ENCODE measurements around the gene CDK17.
"Not testable (repeated sequence)": the region's sequence is repeated elsewhere in the genome, so short reads cannot be mapped to it uniquely, and the experiment has no call there.

The CDK17 gene

GRCh38 chr12:96368233-96368632 lies 32.0 kb downstream of the CDK17 start:
- peaks cover 16 to 23% of the 10 kb centered on the region in 2 donors for H3K36me3 Mint-ChIP-seq
- no peak overlapping the region for H3K27ac Mint-ChIP-seq
- H3K4me1 Mint-ChIP-seq, result peaks cover 29 to 60% of the 10 kb centered on the region in 2 donors
- no peaks in the 10 kb centered on the region for H3K9me3 Mint-ChIP-seq
- no peak for DNase-seq
- no peaks in the 10 kb centered on the region for H3K27me3 Mint-ChIP-seq
- no peak for ATAC-seq (replicated peaks)
- H3K4me3 Mint-ChIP-seq, result no peak overlapping the region

GRCh38 chr12:96366381-96366654 lies 33.9 kb downstream of the CDK17 start:
- DNase-seq, result no peak
- H3K4me3 Mint-ChIP-seq, result no peak overlapping the region
- no peak for ATAC-seq (replicated peaks)
- no peaks in the 10 kb centered on the region for H3K9me3 Mint-ChIP-seq
- H3K4me1 Mint-ChIP-seq, result peaks cover 25 to 60% of the 10 kb centered on the region in 2 donors
- peaks cover 12 to 17% of the 10 kb centered on the region in 2 donors for H3K36me3 Mint-ChIP-seq
- no peaks in the 10 kb centered on the region for H3K27me3 Mint-ChIP-seq
- no peak overlapping the region for H3K27ac Mint-ChIP-seq

GRCh38 chr12:96365604-96366380 lies 34.4 kb downstream of the CDK17 start:
- Mint-ChIP-seq H3K27ac (no peak overlapping the region), H3K27me3 (no peaks in the 10 kb centered on the region), H3K4me3 (no peak overlapping the region), H3K4me1 (peaks cover 28 to 61% of the 10 kb centered on the region in 2 donors), H3K36me3 (peaks cover 9 to 13% of the 10 kb centered on the region in 2 donors), H3K9me3 (no peaks in the 10 kb centered on the region)
- ATAC-seq (replicated peaks), result no peak
- no peak for DNase-seq

GRCh38 chr12:96364092-96364700 lies 36.0 kb downstream of the CDK17 start:
- no peaks in the 10 kb centered on the region for H3K27me3 Mint-ChIP-seq
- peaks cover 29 to 64% of the 10 kb centered on the region in 2 donors for H3K4me1 Mint-ChIP-seq
- no peak overlapping the region for H3K4me3 Mint-ChIP-seq
- peaks cover 7 to 11% of the 10 kb centered on the region in 2 donors for H3K36me3 Mint-ChIP-seq
- H3K9me3 Mint-ChIP-seq, result peaks cover 0 to 3% of the 10 kb centered on the region in 2 donors
- peak overlapping the region; percentile 15 for H3K27ac Mint-ChIP-seq
- no peak for DNase-seq
- no peak for ATAC-seq (replicated peaks)

GRCh38 chr12:96361074-96361473 lies 39.2 kb downstream of the CDK17 start:
- no peak overlapping the region for H3K27ac Mint-ChIP-seq
- peaks cover 0 to 3% of the 10 kb centered on the region in 2 donors for H3K9me3 Mint-ChIP-seq
- ATAC-seq (replicated peaks) (no peak), DNase-seq (no peak)
- H3K4me1 Mint-ChIP-seq, result peaks cover 22 to 49% of the 10 kb centered on the region in 2 donors
- H3K4me3 Mint-ChIP-seq, result no peak overlapping the region
- H3K36me3 Mint-ChIP-seq, result peaks cover 7 to 11% of the 10 kb centered on the region in 2 donors
- H3K27me3 Mint-ChIP-seq, result no peaks in the 10 kb centered on the region

- H3K4me1 Mint-ChIP-seq, result peaks cover 21 to 51% of the 10 kb centered on the region in 2 donors
- no peaks in the 10 kb centered on the region for H3K27me3 Mint-ChIP-seq
- peaks cover 7 to 11% of the 10 kb centered on the region in 2 donors for H3K36me3 Mint-ChIP-seq
- DNase-seq (no peak), ATAC-seq (replicated peaks) (no peak)
- H3K9me3 Mint-ChIP-seq, result peaks cover 0 to 3% of the 10 kb centered on the region in 2 donors
- no peak overlapping the region for H3K4me3 Mint-ChIP-seq
- H3K27ac Mint-ChIP-seq, result no peak overlapping the region
Observed at GRCh38 chr12:96360550-96360949, 39.7 kb downstream of the CDK17 start.

- Mint-ChIP-seq H3K9me3 (peaks cover 0 to 3% of the 10 kb centered on the region in 2 donors), H3K4me3 (no peak overlapping the region), H3K27me3 (no peaks in the 10 kb centered on the region), H3K4me1 (peaks cover 27 to 60% of the 10 kb centered on the region in 2 donors), H3K36me3 (peaks cover 3 to 8% of the 10 kb centered on the region in 2 donors), H3K27ac (no peak overlapping the region)
- no peak for DNase-seq
- ATAC-seq (replicated peaks), result no peak
Observed at GRCh38 chr12:96359328-96359727, 40.9 kb downstream of the CDK17 start.

GRCh38 chr12:96356831-96357230 lies 43.4 kb downstream of the CDK17 start:
- no peak for DNase-seq
- no peaks in the 10 kb centered on the region for H3K27me3 Mint-ChIP-seq
- H3K9me3 Mint-ChIP-seq, result peaks cover 0 to 3% of the 10 kb centered on the region in 2 donors
- no peak overlapping the region for H3K27ac Mint-ChIP-seq
- H3K4me3 Mint-ChIP-seq, result no peak overlapping the region
- H3K36me3 Mint-ChIP-seq, result peaks cover 2 to 6% of the 10 kb centered on the region in 2 donors
- peaks cover 38 to 54% of the 10 kb centered on the region in 2 donors for H3K4me1 Mint-ChIP-seq
- ATAC-seq (replicated peaks), result peak; percentile 64 to 80

- Mint-ChIP-seq H3K27me3 (no peaks in the 10 kb centered on the region), H3K4me1 (peaks cover 34 to 58% of the 10 kb centered on the region in 2 donors), H3K4me3 (no peak overlapping the region), H3K27ac (peak overlapping the region; percentile 4), H3K9me3 (peaks cover 0 to 2% of the 10 kb centered on the region in 2 donors), H3K36me3 (peaks cover 0 to 5% of the 10 kb centered on the region in 2 donors)
- DNase-seq (no peak), ATAC-seq (replicated peaks) (no peak)
Observed at GRCh38 chr12:96354844-96355534, 45.2 kb downstream of the CDK17 start.

GRCh38 chr12:96354326-96354725 lies 45.9 kb downstream of the CDK17 start:
- no peak for DNase-seq
- no peak overlapping the region for H3K4me3 Mint-ChIP-seq
- no peaks in the 10 kb centered on the region for H3K27me3 Mint-ChIP-seq
- H3K36me3 Mint-ChIP-seq, result peaks cover 0 to 3% of the 10 kb centered on the region in 2 donors
- H3K9me3 Mint-ChIP-seq, result no peaks in the 10 kb centered on the region
- peaks cover 32 to 55% of the 10 kb centered on the region in 2 donors for H3K4me1 Mint-ChIP-seq
- peak overlapping the region; percentile 56 for H3K27ac Mint-ChIP-seq
- ATAC-seq (replicated peaks), result no peak

GRCh38 chr12:96352161-96352835 lies 47.9 kb downstream of the CDK17 start:
- DNase-seq, result no peak
- H3K36me3 Mint-ChIP-seq, result peaks cover 0 to 4% of the 10 kb centered on the region in 2 donors
- H3K9me3 Mint-ChIP-seq, result no peaks in the 10 kb centered on the region
- H3K4me1 Mint-ChIP-seq, result peaks cover 40 to 70% of the 10 kb centered on the region in 2 donors
- H3K27ac Mint-ChIP-seq, result peak overlapping the region; percentile 86
- no peaks in the 10 kb centered on the region for H3K27me3 Mint-ChIP-seq
- peak overlapping the region in 1 of 2 donors; percentile 4 for H3K4me3 Mint-ChIP-seq
- peak; percentile 28 to 37 for ATAC-seq (replicated peaks)

- no peaks in the 10 kb centered on the region for H3K9me3 Mint-ChIP-seq
- no peak overlapping the region for H3K4me3 Mint-ChIP-seq
- ATAC-seq (replicated peaks) (peak; percentile 77 to 80), DNase-seq (no peak)
- no peaks in the 10 kb centered on the region for H3K27me3 Mint-ChIP-seq
- H3K27ac Mint-ChIP-seq, result no peak overlapping the region
- H3K4me1 Mint-ChIP-seq, result peaks cover 44 to 75% of the 10 kb centered on the region in 2 donors
- H3K36me3 Mint-ChIP-seq, result peaks cover 1 to 4% of the 10 kb centered on the region in 2 donors
Observed at GRCh38 chr12:96350982-96351381, 49.3 kb downstream of the CDK17 start.

- ATAC-seq (replicated peaks) (no peak), DNase-seq (no peak)
- Mint-ChIP-seq H3K27me3 (no peaks in the 10 kb centered on the region), H3K9me3 (peaks cover 8 to 14% of the 10 kb centered on the region in 2 donors), H3K4me3 (peak overlapping the region; percentile 64), H3K36me3 (peaks cover 29 to 30% of the 10 kb centered on the region in 2 donors), H3K27ac (peak overlapping the region; percentile 83), H3K4me1 (peaks cover 35 to 59% of the 10 kb centered on the region in 2 donors)
Observed at GRCh38 chr12:96347130-96347699, 53.0 kb downstream of the CDK17 start.

- peaks cover 29 to 30% of the 10 kb centered on the region in 2 donors for H3K36me3 Mint-ChIP-seq
- peak overlapping the region; percentile 84 for H3K27ac Mint-ChIP-seq
- H3K4me1 Mint-ChIP-seq, result peaks cover 30 to 54% of the 10 kb centered on the region in 2 donors
- H3K27me3 Mint-ChIP-seq; ATAC-seq (replicated peaks); DNase-seq: not testable (repeated sequence)
- peaks cover 8 to 14% of the 10 kb centered on the region in 2 donors for H3K9me3 Mint-ChIP-seq
- peak overlapping the region; percentile 64 for H3K4me3 Mint-ChIP-seq
Observed at GRCh38 chr12:96346716-96347115, 53.5 kb downstream of the CDK17 start.
